GM10266 (cell line): ENCODE measurements around the gene SELPLG.

Experiments used
- DNase-seq: peaks from one replicate; pipeline ENCODE4 v3.0.0; 2012; ENCODE audit errors: extremely low spot score
- TF ChIP-seq, protein P1 (sequence below): IDR thresholded peaks from 2 replicates; pipeline ENCODE4 v1.5.1; 2012; ENCODE audit warnings: mild to moderate bottlenecking, low read depth; ENCODE audit not compliant: control insufficient read depth, insufficient read depth; ENCODE audit errors: missing control alignments

The SELPLG gene

DNA sequence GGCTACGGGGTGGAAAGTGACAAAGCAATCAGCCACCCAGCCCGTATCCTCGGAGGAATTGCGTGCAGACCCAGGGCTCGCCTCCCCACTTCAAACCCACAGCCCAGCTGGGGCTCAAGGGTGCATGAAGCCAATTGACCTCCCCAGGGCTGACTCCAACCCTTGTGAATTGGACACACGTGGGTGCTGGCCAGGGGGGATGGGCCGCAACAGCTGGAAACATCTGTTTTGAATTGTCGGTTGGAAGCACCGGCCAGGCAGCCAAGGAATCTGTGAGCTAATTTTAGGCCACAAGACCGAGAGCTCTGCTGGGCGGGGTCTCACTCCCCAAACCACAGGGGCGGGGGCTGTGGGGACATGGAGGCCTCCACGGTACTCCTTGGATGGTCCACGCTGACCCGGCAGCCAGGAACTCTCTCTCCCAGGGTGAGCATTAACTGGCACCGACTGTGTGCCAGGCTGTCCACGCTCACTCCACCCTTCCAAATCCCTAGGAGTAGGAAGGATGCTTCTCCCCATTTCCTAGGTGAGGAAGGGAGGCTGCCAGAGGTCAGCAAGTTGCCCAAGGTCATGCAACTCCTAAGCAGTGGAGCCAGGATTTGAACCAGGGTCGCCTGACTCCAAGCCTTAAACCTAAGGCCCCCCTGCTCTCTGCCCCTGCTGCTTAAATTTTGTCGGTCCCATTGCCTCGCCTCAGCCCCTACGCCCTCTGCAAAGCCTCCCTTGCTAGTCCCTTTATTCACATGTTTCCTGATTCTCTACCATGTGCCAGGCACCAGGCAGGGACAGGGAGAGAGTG lies 24.0 kb downstream of the SELPLG start:
- no peak for DNase-seq
- TF ChIP-seq, protein P1, sequence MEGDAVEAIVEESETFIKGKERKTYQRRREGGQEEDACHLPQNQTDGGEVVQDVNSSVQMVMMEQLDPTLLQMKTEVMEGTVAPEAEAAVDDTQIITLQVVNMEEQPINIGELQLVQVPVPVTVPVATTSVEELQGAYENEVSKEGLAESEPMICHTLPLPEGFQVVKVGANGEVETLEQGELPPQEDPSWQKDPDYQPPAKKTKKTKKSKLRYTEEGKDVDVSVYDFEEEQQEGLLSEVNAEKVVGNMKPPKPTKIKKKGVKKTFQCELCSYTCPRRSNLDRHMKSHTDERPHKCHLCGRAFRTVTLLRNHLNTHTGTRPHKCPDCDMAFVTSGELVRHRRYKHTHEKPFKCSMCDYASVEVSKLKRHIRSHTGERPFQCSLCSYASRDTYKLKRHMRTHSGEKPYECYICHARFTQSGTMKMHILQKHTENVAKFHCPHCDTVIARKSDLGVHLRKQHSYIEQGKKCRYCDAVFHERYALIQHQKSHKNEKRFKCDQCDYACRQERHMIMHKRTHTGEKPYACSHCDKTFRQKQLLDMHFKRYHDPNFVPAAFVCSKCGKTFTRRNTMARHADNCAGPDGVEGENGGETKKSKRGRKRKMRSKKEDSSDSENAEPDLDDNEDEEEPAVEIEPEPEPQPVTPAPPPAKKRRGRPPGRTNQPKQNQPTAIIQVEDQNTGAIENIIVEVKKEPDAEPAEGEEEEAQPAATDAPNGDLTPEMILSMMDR: no peak

DNA sequence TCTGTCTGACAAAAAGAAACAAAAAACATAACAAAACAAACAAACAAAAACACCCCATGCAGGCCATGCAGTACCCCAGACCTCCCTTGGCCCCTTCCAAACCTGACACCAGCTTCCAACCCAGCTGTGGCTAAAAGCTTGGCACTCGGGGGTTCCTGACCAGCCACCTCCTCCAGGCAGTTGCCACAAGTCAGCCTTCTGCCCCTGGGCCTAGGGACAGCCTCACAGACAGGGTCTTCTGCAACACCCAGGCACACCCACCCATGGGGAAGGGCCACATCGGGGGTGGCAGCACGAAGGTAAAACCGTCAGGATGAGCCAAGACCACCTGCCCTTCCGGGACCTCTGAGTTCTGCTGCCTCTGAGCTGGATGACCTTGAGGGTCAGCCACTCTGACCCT lies 25.1 kb downstream of the SELPLG start:
- no peak for DNase-seq
- TF ChIP-seq, protein P1: no peak

DNA sequence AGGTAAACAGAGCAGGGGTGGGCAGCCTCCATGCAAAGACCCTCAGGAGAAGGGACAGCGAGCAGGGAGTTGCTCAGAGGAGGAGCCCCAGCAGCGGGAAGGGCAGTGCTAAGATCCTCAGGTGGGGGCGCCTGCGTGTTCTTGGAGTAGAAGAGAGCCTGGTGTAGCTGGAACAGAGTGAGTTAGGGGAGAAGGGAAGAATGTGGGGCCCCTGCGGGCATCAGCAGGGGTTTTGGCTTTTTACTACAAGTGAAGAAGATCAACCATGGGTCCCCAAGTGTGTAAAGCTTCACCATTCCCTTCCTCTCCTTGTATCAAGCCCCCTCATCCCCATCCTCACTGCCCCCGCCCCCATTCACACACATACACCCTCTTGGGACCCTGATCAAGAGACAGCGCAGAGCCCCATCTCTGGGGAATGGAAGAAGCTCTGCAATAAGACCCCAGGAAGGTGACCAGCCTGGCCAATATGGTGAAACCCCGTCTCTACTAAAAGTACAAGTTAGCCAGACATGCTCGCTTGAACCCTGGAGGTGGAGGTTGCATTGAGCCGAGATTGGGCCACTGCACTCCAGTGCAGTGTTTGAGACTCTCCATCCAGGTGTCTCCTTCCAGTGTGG lies 25.6 kb downstream of the SELPLG start:
- TF ChIP-seq, protein P1: no peak
- DNase-seq: no peak

DNA sequence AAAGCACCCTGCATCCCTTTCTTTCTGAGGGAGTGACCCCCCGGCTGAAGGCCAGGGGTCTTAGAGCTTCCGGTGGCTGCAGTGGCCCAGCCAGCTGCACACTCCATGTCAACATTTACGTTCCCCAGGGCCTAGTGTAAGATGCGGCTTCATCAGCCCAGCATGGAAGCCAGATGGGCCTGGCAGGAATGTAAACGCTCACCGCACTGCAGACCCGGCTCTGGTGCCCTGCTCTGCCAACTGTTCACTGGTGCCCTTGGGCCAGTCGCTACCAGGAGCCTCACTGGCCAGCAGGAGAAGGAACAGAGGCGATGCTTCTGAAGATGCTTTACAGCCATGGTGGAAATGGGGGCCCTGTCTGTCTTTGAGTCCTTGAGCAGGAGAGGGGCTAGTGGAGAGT lies 27.2 kb downstream of the SELPLG start:
- no peak for DNase-seq
- TF ChIP-seq, protein P1: no peak

DNA sequence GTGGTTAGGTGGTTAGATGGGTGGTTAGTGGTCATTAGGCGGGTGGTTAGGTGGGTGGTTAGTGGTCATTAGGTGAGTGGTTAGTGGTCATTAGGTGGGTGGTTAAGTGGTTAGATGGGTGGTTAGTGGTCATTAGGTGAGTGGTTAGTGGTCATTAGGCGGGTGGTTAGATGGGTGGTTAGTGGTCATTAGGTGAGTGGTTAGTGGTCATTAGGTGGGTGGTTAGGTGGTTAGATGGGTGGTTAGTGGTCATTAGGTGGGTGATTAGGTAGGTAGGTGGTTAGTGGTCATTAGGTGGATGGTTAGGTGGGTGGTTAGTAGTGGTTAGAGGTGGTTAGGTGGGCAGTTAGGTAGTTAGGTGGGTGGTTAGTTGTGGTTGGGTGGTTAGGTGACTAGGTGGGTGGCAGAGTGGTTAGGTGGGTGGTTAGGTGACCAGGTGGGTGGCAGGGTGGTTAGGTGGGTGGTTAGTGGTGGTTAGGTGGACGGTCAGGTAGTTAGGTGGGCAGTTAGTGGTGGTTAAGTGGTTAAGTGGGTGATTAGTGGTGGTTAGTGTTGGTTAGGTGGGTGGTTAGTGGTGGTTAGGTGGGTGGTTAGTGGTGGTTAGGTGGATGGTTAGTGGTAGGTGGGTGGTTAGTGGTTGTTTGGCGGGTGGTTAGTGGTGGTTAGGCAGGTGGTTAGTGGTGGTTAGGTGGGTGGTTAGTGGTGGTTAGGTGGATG lies 27.8 kb downstream of the SELPLG start:
- TF ChIP-seq, protein P1: no peak
- DNase-seq: no peak

DNA sequence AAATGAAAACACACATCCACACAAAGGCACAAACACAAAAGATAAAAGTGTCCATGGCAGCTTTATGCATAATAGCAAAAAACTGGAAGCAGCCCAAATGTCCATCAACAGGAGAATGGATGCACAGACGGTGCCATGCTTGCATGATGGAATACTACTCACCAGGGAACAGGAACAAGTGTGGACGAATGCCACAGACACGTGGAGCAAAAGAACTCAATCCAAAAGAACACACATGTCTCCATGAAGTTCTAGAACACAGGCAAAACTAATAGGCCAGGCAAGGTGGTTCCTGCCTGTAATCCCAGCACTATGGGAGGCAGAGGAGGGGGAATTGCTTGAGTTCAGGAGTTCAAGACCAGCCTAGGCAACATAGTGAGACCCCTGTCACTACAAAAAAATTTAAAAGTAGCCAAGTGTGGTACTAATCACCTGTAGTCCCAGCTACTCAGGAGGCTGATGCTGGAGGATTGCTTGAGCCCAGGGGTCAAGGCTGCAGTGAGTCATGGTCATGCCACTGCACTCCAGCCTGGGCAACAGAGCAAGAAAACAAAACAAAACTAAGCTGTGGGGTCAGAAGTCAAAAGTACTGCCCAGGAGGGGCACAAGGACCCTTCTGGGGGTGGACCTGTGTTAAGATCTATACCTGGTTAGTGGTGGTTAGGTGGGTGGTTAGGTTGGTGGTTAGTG lies 28.5 kb downstream of the SELPLG start:
- TF ChIP-seq, protein P1: no peak
- no peak for DNase-seq
